ENCODE measurements around the gene RABGGTA.

Gene RABGGTA
- long read RNA-seq, transcript RABGGTA-202 (16 exons, 2,265 nt): minor isoform, 32 of 261 reads
- long read RNA-seq, transcript RABGGTA-201 (17 exons, 2,088 nt): major isoform, 145 of 261 reads
- long read RNA-seq, partial matches to known transcripts: 16 of 261 reads
- long read RNA-seq, other reads (novel, unspliced or antisense): 67 of 261 reads

- peak; percentile 86 to 87 for DNase-seq (ENCODE audit: low read depth in 1 of 2, low spot score in 1 of 2)
- Histone ChIP-seq H3K27ac (replicated peaks) (peak within 1 kb of the TSS; percentile 97), H3K4me3 (replicated peaks; ENCODE audit: insufficient read depth, low read length) (peak within 1 kb of the TSS; percentile 71), H3K27me3 (ENCODE audit: insufficient read depth, poor library complexity, severe bottlenecking) (no peaks in the 10 kb centered on the region)
- TF ChIP-seq, protein P1, sequence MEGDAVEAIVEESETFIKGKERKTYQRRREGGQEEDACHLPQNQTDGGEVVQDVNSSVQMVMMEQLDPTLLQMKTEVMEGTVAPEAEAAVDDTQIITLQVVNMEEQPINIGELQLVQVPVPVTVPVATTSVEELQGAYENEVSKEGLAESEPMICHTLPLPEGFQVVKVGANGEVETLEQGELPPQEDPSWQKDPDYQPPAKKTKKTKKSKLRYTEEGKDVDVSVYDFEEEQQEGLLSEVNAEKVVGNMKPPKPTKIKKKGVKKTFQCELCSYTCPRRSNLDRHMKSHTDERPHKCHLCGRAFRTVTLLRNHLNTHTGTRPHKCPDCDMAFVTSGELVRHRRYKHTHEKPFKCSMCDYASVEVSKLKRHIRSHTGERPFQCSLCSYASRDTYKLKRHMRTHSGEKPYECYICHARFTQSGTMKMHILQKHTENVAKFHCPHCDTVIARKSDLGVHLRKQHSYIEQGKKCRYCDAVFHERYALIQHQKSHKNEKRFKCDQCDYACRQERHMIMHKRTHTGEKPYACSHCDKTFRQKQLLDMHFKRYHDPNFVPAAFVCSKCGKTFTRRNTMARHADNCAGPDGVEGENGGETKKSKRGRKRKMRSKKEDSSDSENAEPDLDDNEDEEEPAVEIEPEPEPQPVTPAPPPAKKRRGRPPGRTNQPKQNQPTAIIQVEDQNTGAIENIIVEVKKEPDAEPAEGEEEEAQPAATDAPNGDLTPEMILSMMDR (IDR thresholded peaks at IDR 0.05; ENCODE audit: insufficient read depth, low read length): peak; percentile 67
- TF ChIP-seq SPI1 (IDR thresholded peaks at IDR 0.05; ENCODE audit: borderline replicate concordance, low read depth) (no peak), REST (IDR thresholded peaks at IDR 0.05; ENCODE audit: insufficient replicate concordance, low read depth) (peak; percentile 54), GABPA (IDR thresholded peaks at IDR 0.05; ENCODE audit: low read depth) (peak; percentile 46; the same call in 1 of the 2 replicates), POLR2AphosphoS5 (IDR thresholded peaks at IDR 0.05; ENCODE audit: low read depth) (peak; percentile 97)
Observed at GRCh38 chr14:24271134-24271833, at the start of gene RABGGTA. Gene RABGGTA (minus strand): TSS chr14:24271597. CDS start chr14:24271115, 482 bp downstream.

DNA sequence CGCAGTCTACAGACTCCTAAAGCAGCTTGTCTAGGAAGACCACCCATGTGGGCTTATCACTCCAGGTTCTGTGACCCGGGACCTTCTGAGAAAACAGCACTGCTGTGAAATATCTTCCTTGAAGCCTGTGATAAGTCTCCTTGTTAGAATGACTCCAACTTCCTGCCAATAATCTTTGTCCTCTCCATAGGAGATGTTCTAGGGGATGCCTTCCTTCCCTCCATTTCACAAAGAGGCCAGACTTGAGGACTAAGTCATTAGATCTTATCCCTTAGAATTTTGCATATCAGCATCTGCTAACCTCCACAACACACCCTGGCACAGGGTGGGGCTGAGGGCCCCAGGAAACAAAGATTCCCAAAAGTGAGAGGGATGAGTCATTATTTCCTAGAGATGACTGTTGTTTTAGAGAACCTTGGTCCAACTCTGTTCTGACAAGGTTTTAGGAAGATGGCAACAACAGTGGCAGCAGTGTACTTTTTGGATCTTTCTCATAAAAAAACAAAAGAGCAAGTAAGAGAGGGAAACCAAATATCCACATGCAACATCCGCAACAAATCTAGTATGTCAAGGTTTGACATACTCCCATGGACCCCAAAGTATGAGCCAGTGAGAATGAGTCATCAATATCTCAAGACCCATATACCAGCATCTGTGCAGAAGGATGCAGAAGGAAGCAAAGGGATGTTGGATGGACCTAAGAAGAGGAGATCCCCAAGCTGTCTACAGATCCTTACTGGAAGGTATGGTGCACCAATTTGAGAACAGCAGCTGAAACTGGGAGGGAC lies 45.9 kb upstream of the RABGGTA start:
- TF ChIP-seq, protein P1 (IDR thresholded peaks at IDR 0.05; ENCODE audit: insufficient read depth, low read length): no peak
- TF ChIP-seq GABPA (IDR thresholded peaks at IDR 0.05; ENCODE audit: low read depth) (no peak), POLR2AphosphoS5 (IDR thresholded peaks at IDR 0.05; ENCODE audit: low read depth) (no peak), SPI1 (IDR thresholded peaks at IDR 0.05; ENCODE audit: borderline replicate concordance, low read depth) (no peak), REST (IDR thresholded peaks at IDR 0.05; ENCODE audit: insufficient replicate concordance, low read depth) (no peak)
- Histone ChIP-seq H3K4me3 (replicated peaks; ENCODE audit: insufficient read depth, low read length) (no peak overlapping the region), H3K27ac (replicated peaks) (no peak overlapping the region), H3K27me3 (ENCODE audit: insufficient read depth, poor library complexity, severe bottlenecking) (no peaks in the 10 kb centered on the region)
- DNase-seq (ENCODE audit: low read depth in 1 of 2, low spot score in 1 of 2): no peak

DNA sequence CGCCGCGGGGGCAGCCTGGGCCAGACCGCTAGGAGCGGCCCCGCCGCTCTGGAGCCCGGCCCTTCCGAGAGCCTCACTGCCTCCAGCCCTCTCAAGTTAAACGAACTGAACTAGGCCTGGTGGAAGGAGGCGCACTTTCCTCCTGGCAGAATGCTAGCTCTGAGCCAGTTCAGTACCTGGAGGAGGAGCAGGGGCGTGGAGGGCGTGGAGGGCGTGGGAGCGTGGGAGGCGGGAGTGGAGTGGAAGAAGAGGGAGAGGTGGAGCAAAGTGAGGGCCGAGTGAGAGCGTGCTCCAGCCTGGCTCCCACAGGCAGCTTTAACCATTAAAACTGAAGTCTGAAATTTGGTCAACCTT lies 45.2 kb upstream of the RABGGTA start:
- H3K4me3 ChIP-seq (replicated peaks; ENCODE audit: insufficient read depth, low read length): no peak overlapping the region
- no peak overlapping the region for H3K27ac ChIP-seq (replicated peaks)
- DNase-seq (ENCODE audit: low read depth in 1 of 2, low spot score in 1 of 2): no peak
- TF ChIP-seq POLR2AphosphoS5 (IDR thresholded peaks at IDR 0.05; ENCODE audit: low read depth) (no peak), GABPA (IDR thresholded peaks at IDR 0.05; ENCODE audit: low read depth) (no peak), REST (IDR thresholded peaks at IDR 0.05; ENCODE audit: insufficient replicate concordance, low read depth) (no peak), SPI1 (IDR thresholded peaks at IDR 0.05; ENCODE audit: borderline replicate concordance, low read depth) (no peak)
- TF ChIP-seq, protein P1 (IDR thresholded peaks at IDR 0.05; ENCODE audit: insufficient read depth, low read length): no peak
- no peaks in the 10 kb centered on the region for H3K27me3 ChIP-seq (ENCODE audit: insufficient read depth, poor library complexity, severe bottlenecking)
